Mammary epithelial cell (primary cell): ENCODE measurements around the gene RAPGEF2.

Experiments
- EZH2 ChIP-seq: IDR thresholded peaks from 2 replicates; pipeline ENCODE4 v1.6.1; 2012; ENCODE audit warnings: low read length, inconsistent platforms, borderline replicate concordance
- TF ChIP-seq, protein P1 (sequence below), 2 donors: IDR thresholded peaks in 1 of 2; conservative IDR thresholded peaks in 1 of 2; 2 replicates each; pipeline ENCODE4 v1.5.1; 2011 to 2012; ENCODE audit warnings: inconsistent platforms in 2 of 2, low read length in 2 of 2, mild to moderate bottlenecking in 2 of 2, control low read depth in 1 of 2, low read depth in 1 of 2; ENCODE audit not compliant: insufficient read depth in 1 of 2; ENCODE audit errors: extremely low read depth in 1 of 2

DNA sequence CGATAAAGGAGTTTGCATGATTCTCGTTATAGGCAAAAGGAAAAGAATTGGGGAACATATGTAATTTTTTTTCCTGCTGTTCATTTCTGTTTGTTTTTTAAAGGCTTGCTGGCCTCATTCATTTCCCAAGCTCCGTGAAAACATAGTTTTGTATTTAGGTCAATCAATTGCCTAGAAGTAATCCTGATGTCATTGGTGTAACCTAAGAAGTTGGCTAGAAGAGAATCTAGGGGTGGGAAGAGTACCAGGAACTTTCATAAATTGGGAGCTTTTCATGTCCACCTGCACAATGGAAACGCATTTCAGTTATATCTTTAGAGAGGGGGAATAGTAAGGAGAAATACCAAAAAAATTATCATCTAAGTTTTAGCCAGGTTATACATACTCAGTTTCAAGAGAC lies 3.8 kb downstream of the RAPGEF2 start:
- TF ChIP-seq, protein P1, sequence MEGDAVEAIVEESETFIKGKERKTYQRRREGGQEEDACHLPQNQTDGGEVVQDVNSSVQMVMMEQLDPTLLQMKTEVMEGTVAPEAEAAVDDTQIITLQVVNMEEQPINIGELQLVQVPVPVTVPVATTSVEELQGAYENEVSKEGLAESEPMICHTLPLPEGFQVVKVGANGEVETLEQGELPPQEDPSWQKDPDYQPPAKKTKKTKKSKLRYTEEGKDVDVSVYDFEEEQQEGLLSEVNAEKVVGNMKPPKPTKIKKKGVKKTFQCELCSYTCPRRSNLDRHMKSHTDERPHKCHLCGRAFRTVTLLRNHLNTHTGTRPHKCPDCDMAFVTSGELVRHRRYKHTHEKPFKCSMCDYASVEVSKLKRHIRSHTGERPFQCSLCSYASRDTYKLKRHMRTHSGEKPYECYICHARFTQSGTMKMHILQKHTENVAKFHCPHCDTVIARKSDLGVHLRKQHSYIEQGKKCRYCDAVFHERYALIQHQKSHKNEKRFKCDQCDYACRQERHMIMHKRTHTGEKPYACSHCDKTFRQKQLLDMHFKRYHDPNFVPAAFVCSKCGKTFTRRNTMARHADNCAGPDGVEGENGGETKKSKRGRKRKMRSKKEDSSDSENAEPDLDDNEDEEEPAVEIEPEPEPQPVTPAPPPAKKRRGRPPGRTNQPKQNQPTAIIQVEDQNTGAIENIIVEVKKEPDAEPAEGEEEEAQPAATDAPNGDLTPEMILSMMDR (conservative IDR thresholded peaks at IDR 0.05 in 1 of 2, IDR thresholded peaks at IDR 0.05 in 1 of 2; ENCODE audit: extremely low read depth in 1 of 2, insufficient read depth in 1 of 2, low read depth in 1 of 2, low read length in 2 of 2), result no peak
- TF ChIP-seq EZH2, result no peak
